NCI-H345 treated with DMSO at 0.1 percent for 48 hours (cell line): ENCODE data around the gene SNRNP25.
"Not testable (repeated sequence)": the region's sequence is repeated elsewhere in the genome, so short reads cannot be mapped to it uniquely, and the experiment has no call there.

Experiments used
- DNase-seq: peaks from one replicate; lab custom pipeline; 2025; ENCODE audit not compliant: unreplicated experiment; lab: John Stamatoyannopoulos, UW

Gene SNRNP25

GRCh38 chr16:53346-54236, at the start of gene SNRNP25, which contains the start of gene POLR3K:
Gene SNRNP25, plus strand, starts transcription at chr16:53828. Its CDS starts 189 bp downstream, at chr16:54017.
Gene POLR3K, minus strand, starts transcription at chr16:53608. Its CDS starts 22 bp downstream, at chr16:53586.
- peak; percentile 93 for DNase-seq

GRCh38 chr16:9903-10665, 43.5 kb upstream of the SNRNP25 start:
- DNase-seq = no peak

- DNase-seq = peak; percentile 43
Observed at GRCh38 chr16:10772-11171, 42.9 kb upstream of the SNRNP25 start.

- DNase-seq = not testable (repeated sequence)
Observed at GRCh38 chr16:17062-17765, 36.4 kb upstream of the SNRNP25 start.

DNA sequence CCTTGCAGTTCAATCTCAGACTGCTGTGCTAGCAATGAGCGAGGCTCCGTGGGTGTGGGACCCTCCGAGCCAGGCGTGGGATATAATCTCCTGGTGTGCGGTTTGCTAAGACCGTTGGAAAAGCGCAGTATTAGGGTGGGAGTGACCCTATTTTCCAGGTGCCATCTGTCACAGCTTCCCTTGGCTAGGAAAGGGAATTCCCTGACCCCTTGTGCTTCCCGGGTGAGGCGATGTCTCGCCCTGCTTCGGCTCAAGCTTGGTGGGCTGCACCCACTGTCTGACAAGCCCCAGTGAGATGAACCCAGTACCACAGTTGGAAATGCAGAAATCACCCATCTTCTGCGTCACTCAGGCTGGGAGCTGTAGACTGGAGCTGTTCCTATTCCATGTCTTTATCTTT, 32.7 kb upstream of the SNRNP25 start:
- DNase-seq = not testable (repeated sequence)

GRCh38 chr16:24151-24550, 29.5 kb upstream of the SNRNP25 start:
- DNase-seq = not testable (repeated sequence)

DNA sequence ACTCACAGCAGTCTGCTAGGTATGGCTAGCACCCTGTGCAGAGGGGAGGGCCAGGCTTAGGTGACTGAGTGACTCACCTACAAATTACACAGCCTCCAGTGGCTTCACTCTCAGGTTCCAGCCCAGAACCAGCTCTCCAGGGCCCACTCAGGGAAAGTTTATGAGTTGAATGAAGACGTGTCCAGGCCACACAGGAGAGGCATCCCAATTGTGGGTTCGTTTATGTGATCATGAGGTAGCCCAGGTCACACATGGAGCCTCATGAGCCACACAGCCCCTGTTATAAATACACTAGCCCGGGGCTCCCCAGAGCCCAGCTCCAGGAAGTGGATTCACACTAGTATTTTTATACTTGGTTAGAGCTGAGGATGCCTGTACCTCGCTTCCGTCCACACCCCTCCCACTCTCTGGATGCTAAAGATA, 27.7 kb upstream of the SNRNP25 start:
- DNase-seq = not testable (repeated sequence)

- DNase-seq = not testable (repeated sequence)
Observed at GRCh38 chr16:30627-31026, 23.0 kb upstream of the SNRNP25 start.

GRCh38 chr16:33154-33876, 20.3 kb upstream of the SNRNP25 start:
- DNase-seq = not testable (repeated sequence)

GRCh38 chr16:33877-34647, 19.6 kb upstream of the SNRNP25 start:
- DNase-seq = no peak

DNA sequence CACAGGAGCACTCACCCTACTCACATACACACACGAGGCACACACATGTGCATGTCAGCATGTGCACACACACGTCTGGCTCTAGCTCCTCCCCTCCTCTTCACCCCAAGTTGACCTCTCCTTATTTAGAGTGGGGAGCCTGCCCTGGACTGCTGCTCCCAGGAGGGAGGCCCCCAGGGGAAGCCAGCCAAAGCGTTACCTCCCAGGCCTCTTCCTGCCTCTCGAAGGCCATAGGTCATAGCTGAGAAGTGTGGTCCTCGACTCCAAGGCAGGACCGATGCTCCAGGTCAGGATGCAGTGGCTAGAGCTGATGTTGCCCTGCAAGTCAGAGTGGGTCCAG, 19.0 kb upstream of the SNRNP25 start:
- no peak for DNase-seq

- no peak for DNase-seq
Observed at GRCh38 chr16:35011-35677, 18.5 kb upstream of the SNRNP25 start.

- no peak for DNase-seq
Observed at GRCh38 chr16:35678-36305, 17.8 kb upstream of the SNRNP25 start.

DNA sequence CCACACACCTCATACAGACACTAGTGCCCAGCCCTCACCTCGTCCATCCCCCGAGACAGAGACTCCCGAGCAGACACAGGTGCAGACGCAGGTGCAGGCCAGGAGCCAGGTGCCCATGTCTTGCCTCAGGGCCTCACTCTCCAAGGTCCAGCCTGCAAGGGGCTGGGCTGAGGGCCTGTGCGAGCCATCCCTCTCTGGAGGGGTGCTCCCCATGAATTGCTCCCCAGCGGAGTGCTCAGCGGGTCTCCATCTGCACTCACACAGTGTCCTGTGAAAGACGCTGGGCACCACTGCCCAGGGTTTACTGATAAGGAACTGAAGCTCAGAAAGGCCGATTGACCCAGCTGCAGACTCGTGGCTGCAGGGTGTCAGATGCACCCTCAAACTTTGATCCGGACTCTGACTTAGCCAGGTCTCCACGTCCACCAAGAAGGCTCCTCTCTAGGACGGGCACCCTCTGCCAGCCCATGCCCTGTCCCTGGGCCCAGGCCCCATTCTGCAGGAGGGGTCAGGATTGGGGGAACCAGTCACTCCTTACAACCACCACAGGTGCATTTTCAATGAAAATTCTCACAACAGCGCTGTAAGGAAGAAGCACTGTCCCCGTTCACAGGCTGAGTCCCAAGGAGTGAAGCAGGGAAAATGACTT, 17.2 kb upstream of the SNRNP25 start:
- no peak for DNase-seq

GRCh38 chr16:37511-37910, 16.1 kb upstream of the SNRNP25 start:
- no peak for DNase-seq

- DNase-seq = not testable (repeated sequence)
Observed at GRCh38 chr16:38206-38605, 15.4 kb upstream of the SNRNP25 start.

- no peak for DNase-seq
Observed at GRCh38 chr16:38941-39892, 14.4 kb upstream of the SNRNP25 start.
